Cardiac fibroblast (primary cell): ENCODE measurements around the gene KRT79.

Experiments
- DNase-seq, 2 donors: peaks; one replicate each; pipeline versions ENCODE4 v3.0.0 to v3.0.0-alpha.2; 2010; ENCODE audit warnings: low read depth in 2 of 2
- H3K4me3 ChIP-seq, 2 donors: replicated peaks in 1 of 2; 1 replicate in 1 of 2; 2 replicates in 1 of 2; pipeline ENCODE4 v1.5.1; 2011; ENCODE audit warnings: low read depth in 2 of 2, low read length in 2 of 2, mild to moderate bottlenecking in 2 of 2, moderate library complexity in 1 of 2
- TF ChIP-seq, protein P1 (sequence below): IDR thresholded peaks from one replicate; pipeline ENCODE4 v1.5.1; 2011; ENCODE audit warnings: low read depth, mild to moderate bottlenecking, low read length, inconsistent platforms

Gene KRT79

GRCh38 chr12:52818388-52818787 lies 15.7 kb downstream of the KRT79 start:
- TF ChIP-seq, protein P1, sequence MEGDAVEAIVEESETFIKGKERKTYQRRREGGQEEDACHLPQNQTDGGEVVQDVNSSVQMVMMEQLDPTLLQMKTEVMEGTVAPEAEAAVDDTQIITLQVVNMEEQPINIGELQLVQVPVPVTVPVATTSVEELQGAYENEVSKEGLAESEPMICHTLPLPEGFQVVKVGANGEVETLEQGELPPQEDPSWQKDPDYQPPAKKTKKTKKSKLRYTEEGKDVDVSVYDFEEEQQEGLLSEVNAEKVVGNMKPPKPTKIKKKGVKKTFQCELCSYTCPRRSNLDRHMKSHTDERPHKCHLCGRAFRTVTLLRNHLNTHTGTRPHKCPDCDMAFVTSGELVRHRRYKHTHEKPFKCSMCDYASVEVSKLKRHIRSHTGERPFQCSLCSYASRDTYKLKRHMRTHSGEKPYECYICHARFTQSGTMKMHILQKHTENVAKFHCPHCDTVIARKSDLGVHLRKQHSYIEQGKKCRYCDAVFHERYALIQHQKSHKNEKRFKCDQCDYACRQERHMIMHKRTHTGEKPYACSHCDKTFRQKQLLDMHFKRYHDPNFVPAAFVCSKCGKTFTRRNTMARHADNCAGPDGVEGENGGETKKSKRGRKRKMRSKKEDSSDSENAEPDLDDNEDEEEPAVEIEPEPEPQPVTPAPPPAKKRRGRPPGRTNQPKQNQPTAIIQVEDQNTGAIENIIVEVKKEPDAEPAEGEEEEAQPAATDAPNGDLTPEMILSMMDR: no peak
- no peak for DNase-seq

DNA sequence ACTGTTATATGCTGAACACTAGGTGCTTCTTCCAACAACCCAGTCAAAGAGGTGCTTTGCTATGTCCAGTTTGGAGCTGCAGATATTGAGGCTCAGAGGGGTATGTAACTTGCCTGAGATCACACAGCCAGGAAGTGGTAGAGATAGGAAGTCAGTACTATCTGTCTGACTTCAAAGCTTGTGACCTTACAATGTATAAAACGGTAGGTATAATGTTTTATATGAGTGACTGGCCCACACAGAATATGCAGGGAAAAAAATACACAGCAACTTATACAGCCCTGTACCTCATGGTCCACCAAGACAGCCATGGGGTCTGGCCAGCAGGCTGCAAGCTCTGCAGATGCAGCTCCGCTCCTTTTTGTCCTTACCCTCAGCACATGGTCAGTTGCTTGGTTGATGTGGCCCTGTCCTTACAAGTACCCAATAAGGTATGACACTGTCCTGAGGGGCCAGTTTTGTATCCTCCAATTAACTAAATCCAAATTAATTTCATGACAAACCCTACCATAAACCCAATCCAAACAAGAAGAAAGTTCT lies 16.3 kb downstream of the KRT79 start:
- TF ChIP-seq, protein P1: no peak
- H3K4me3 ChIP-seq: no peak overlapping the region
- no peak for DNase-seq

More at GRCh38 chr12:52818388-52818787, 15.7 kb downstream of the KRT79 start:
- H3K4me3 ChIP-seq: no peak overlapping the region

DNA sequence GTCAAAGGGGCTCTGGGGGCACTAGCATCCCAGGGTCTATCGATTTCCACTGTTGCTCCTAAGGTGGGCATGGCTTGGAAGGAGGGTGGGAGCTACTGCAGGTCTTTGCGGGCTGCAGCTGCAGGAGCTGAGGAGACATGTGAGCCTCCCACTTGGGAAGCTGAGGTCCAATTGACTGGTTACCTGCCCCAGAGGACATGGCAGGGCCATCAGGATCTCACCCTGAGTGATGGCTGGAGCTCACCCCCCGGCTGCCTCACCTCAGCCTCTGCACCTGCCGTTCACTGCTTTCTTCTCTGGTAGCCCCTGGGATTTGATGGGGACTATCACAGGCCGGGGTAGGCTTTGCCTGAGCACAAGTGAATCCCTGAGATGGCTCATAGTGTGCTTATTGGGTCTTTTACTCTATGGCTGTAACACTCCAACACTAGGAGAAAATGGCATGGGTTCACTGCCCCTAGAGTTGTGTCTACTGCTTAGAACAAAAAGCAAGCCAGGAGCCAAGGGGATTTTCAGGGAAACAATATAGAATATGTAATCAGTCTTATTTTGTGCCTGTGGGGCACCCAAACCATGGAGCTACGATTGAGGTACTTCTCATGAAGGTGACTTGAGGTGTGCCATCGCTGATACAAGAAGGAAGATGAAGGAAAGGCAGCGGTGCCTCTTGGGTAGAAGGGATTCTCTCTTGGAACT lies 17.0 kb downstream of the KRT79 start:
- no peak for DNase-seq
- no peak overlapping the region for H3K4me3 ChIP-seq
- TF ChIP-seq, protein P1: no peak

- no peak for DNase-seq
- TF ChIP-seq, protein P1: no peak
- H3K4me3 ChIP-seq: no peak overlapping the region
These were observed 18.2 kb downstream of the KRT79 start for GRCh38 chr12:52815676-52816588.

- no peak overlapping the region for H3K4me3 ChIP-seq
- no peak for DNase-seq
- TF ChIP-seq, protein P1: no peak
These were observed 18.9 kb downstream of the KRT79 start for GRCh38 chr12:52815161-52815560.

DNA sequence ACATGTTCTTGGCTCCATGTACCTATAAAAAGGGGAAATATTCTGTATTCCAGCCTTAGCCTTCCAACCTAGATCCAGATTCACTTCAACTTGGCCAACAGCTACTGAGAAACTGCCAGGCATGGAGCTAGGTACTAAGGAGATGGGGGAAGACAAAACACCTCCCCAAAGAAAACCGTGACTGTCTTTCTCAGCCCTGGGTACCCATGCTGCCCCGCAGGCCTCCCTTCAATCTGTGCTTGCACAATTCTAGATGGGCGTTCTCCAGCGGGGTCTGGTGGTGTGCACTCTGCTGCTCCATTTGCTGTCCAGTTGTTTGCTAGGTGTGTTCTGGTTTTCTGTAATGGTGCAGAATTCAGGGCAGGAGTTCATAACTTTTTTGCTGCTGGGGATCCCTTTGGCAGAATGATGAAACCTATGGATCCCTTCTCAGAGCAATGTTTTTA lies 19.4 kb downstream of the KRT79 start:
- no peak for DNase-seq
- TF ChIP-seq, protein P1: no peak
- H3K4me3 ChIP-seq: no peak overlapping the region
